Endothelial cell of umbilical vein (primary cell): ENCODE data around the gene LRRTM3. TPM values are rescaled to one million over a fixed set of nuclear protein-coding genes. Genes with fewer than 3 reads are reported as not detected.

ENCODE experiments used
- BruUV-seq: library from RNA; stranded (reverse); fragments of 400-500 nt; replicated peaks from 2 replicates; lab custom pipeline; 2021; lab: Mats Ljungman, UMichigan
- CTCF ChIA-PET: fragments of 300-600, 350-600 bp; sonication (Branson Sonifier 250); formaldehyde crosslinking; loops from one replicate; lab custom pipeline; 2021; ENCODE audit warnings: antibody characterized with exemption, inconsistent platforms; lab: Charles Lee
- POLR2A ChIA-PET: fragments of 300-600, 350-600 bp; sonication (Branson Sonifier 250); formaldehyde crosslinking; loops from one replicate; lab custom pipeline; 2021; ENCODE audit warnings: antibody characterized with exemption, inconsistent platforms; lab: Charles Lee
- DNase-seq: peaks from one replicate; pipeline ENCODE4 v3.0.0-alpha.2; 2011; ENCODE audit warnings: low read depth, low spot score
- FAIRE-seq: peaks from 2 replicates; lab custom pipeline; 2011; peaks lifted over from hg19 to GRCh38; lab: Jason Lieb, UNC
- H2AFZ ChIP-seq: 2 replicates; pipeline ENCODE4 v1.6.0; 2012; ENCODE audit warnings: low read depth, low read length, control low read depth, inconsistent platforms
- H3K27ac ChIP-seq: 2 replicates; pipeline ENCODE4 v1.5.1; 2011; ENCODE audit warnings: low read depth, mild to moderate bottlenecking, control low read depth, low read length, moderate library complexity; ENCODE audit not compliant: insufficient read depth
- H3K27me3 ChIP-seq, 2 experiments: 2 replicates each; pipeline versions ENCODE4 v1.6.0 to v1.6.1; 2011; ENCODE audit warnings: low read length in 2 of 2, mixed read lengths in 1 of 2; ENCODE audit not compliant: control insufficient read depth in 2 of 2, insufficient read depth in 2 of 2
- H3K36me3 ChIP-seq, 2 experiments: 2 replicates in 1 of 2; 3 replicates in 1 of 2; pipeline ENCODE4 v1.5.1; 2011; ENCODE audit warnings: low read length in 2 of 2, mild to moderate bottlenecking in 1 of 2, moderate library complexity in 1 of 2; ENCODE audit not compliant: control insufficient read depth in 2 of 2, insufficient read depth in 2 of 2; ENCODE audit errors: extremely low read depth in 1 of 2
- H3K4me1 ChIP-seq: 3 replicates; pipeline ENCODE4 v1.5.1; 2011; ENCODE audit warnings: mild to moderate bottlenecking, low read length; ENCODE audit not compliant: control insufficient read depth, insufficient read depth; ENCODE audit errors: extremely low read depth
- H3K4me2 ChIP-seq: 2 replicates; pipeline ENCODE4 v1.6.1; 2011; ENCODE audit warnings: low read length, control low read depth, mixed read lengths; ENCODE audit not compliant: insufficient read depth
- H3K4me3 ChIP-seq, 3 experiments: fragments of 200-600 bp in 1 of 3; sonication (generic), shearing (Covaris generic) in 1 of 3; replicated peaks in 1 of 3; 2 replicates each; pipeline ENCODE4 v1.5.1; 2011 to 2016; ENCODE audit warnings: control low read depth in 3 of 3, low read length in 3 of 3, mild to moderate bottlenecking in 2 of 3, inconsistent platforms in 1 of 3, low read depth in 1 of 3, moderate library complexity in 1 of 3; ENCODE audit not compliant: insufficient read depth in 1 of 3
- H3K79me2 ChIP-seq: 2 replicates; pipeline ENCODE4 v1.6.0; 2012; ENCODE audit warnings: low read length, inconsistent platforms; ENCODE audit not compliant: control insufficient read depth, insufficient read depth
- H3K9ac ChIP-seq: replicated peaks from 2 replicates; pipeline ENCODE3; 2011; ENCODE audit warnings: low read length, control low read depth; ENCODE audit not compliant: insufficient read depth; ENCODE audit errors: extremely low read depth
- H3K9me1 ChIP-seq: replicated peaks from 3 replicates; pipeline ENCODE4 v1.6.0; 2011; ENCODE audit warnings: mild to moderate bottlenecking, low read length; ENCODE audit not compliant: control insufficient read depth, insufficient read depth; ENCODE audit errors: extremely low read depth
- H3K9me3 ChIP-seq: replicated peaks from 2 replicates; pipeline ENCODE4 v1.5.1; 2012; ENCODE audit warnings: low read length, inconsistent platforms; ENCODE audit not compliant: control insufficient read depth, insufficient read depth
- H4K20me1 ChIP-seq: replicated peaks from 2 replicates; pipeline ENCODE3; 2011; ENCODE audit warnings: mild to moderate bottlenecking, low read length; ENCODE audit not compliant: control insufficient read depth, insufficient read depth; ENCODE audit errors: extremely low read depth
- GATA2 ChIP-seq: IDR thresholded peaks from 2 replicates; pipeline ENCODE4 v1.7.0; 2011; ENCODE audit warnings: low read depth, mild to moderate bottlenecking, moderate library complexity, mixed read lengths, low read length; ENCODE audit not compliant: insufficient read length, insufficient read depth
- POLR2A ChIP-seq: IDR thresholded peaks from 2 replicates; pipeline ENCODE4 v1.6.1; 2012; ENCODE audit warnings: low read depth, mild to moderate bottlenecking, control low read depth, low read length
- POLR2AphosphoS5 ChIP-seq: IDR thresholded peaks from 2 replicates; pipeline ENCODE4 v1.6.1; 2012; ENCODE audit warnings: low read depth, mild to moderate bottlenecking, control low read depth, low read length, moderate library complexity; ENCODE audit not compliant: insufficient read depth
- dilution Hi-C: fragments of 300-500 bp; cut with MboI; formaldehyde crosslinking; loops from one replicate; pipeline ENCODE4 v1.15.0; 2019; ENCODE audit warnings: low sequenced_read_pairs; ENCODE audit not compliant: extremely low pct_ligation_motif_present
- intact Hi-C: fragments of 100-400 bp; cut with micrococcal nuclease; formaldehyde crosslinking; loops from one replicate; pipeline ENCODE4 v1.10.0; 2022
- polyA plus RNA-seq, 4 experiments: library from polyadenylated mRNA; depleted of rRNA in 3 of 4; stranded (reverse) in 3 of 4; unstranded in 1 of 4; fragments of >200 nt; gene quantifications; 2 replicates each; pipeline versions ENCODE4 v1.2.1 to v1.2.3, GENCODE V29; 2011 to 2012; ENCODE audit warnings: missing spikeins in 1 of 4
- total RNA-seq: library from RNA; stranded (reverse); gene quantifications from 2 replicates; pipeline ENCODE4 v1.2.3, GENCODE V29; 2021
- TF ChIP-seq, protein P1 (sequence below), 2 donors: IDR thresholded peaks; 1 replicate in 1 of 2; 2 replicates in 1 of 2; pipeline ENCODE4 v1.5.1; 2011; ENCODE audit warnings: low read length in 2 of 2, mild to moderate bottlenecking in 2 of 2, moderate library complexity in 2 of 2, control low read depth in 1 of 2, inconsistent platforms in 1 of 2, low read depth in 1 of 2; ENCODE audit not compliant: insufficient read depth in 1 of 2; ENCODE audit errors: extremely low read depth in 1 of 2
- TF ChIP-seq, protein P2 (sequence below): IDR thresholded peaks from 2 replicates; pipeline ENCODE4 v1.6.1; 2011; ENCODE audit not compliant: insufficient read depth, insufficient read length

The LRRTM3 gene
- total and polyA plus RNA-seq, 2 donors (not counting 3 experiments of a cell fraction or from before 2014, with no cell fraction given): not detected

DNA sequence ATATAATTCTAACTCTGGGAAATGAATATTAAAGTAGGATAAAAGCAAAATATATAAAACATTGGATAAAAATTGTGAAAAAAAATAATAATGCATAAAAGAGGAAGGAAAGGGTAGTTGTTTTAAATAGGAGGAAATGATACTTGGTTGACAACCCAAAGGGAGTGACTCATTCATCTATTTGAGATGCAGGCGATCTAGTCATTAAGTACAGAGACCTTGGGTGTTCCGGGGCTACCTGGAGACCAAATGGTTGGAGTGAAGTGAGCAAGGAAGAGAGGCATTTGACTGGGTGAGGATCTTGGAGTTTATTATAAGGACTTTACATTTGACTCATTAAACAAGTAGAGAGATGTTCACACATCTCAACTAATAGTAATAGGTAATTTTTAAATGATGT, 111.0 kb downstream of the LRRTM3 start:
- FAIRE-seq: no peak

DNA sequence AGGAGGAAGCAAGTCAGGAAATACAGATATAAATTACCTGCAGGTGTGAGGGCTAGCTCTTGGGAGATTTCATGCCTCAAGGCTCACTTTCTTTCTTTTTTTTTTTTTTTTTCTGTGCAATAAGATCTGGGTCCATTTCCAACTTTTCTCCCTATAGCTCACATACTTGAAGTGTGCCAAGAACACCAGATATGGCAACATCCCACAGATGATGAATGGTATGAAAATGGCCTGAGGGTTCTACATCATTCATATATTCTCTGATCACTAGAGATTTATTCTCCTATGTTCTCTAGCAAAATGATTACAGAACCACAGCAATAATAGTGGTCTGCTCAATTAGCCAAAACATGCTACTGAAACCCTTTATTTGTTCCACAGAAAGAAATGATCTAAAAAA, 117.2 kb downstream of the LRRTM3 start:
- no peak overlapping the region for H2AFZ ChIP-seq
- intact Hi-C loops (no loop called here), dilution Hi-C loops (no loop called here)
- H3K4me3 ChIP-seq: no peak overlapping the region
- H3K79me2 ChIP-seq: no peaks in the 10 kb centered on the region
- CTCF ChIA-PET: no interaction called here
- no peak overlapping the region for H3K9ac ChIP-seq
- no peaks in the 10 kb centered on the region for H4K20me1 ChIP-seq
- H3K27me3 ChIP-seq: no peaks in the 10 kb centered on the region
- H3K4me2 ChIP-seq: no peak overlapping the region
- no peaks in the 10 kb centered on the region for H3K9me3 ChIP-seq
- H3K27ac ChIP-seq: no peak overlapping the region
- TF ChIP-seq POLR2A: no peak
- no peak for TF ChIP-seq GATA2
- TF ChIP-seq, protein P1, sequence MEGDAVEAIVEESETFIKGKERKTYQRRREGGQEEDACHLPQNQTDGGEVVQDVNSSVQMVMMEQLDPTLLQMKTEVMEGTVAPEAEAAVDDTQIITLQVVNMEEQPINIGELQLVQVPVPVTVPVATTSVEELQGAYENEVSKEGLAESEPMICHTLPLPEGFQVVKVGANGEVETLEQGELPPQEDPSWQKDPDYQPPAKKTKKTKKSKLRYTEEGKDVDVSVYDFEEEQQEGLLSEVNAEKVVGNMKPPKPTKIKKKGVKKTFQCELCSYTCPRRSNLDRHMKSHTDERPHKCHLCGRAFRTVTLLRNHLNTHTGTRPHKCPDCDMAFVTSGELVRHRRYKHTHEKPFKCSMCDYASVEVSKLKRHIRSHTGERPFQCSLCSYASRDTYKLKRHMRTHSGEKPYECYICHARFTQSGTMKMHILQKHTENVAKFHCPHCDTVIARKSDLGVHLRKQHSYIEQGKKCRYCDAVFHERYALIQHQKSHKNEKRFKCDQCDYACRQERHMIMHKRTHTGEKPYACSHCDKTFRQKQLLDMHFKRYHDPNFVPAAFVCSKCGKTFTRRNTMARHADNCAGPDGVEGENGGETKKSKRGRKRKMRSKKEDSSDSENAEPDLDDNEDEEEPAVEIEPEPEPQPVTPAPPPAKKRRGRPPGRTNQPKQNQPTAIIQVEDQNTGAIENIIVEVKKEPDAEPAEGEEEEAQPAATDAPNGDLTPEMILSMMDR (IDR thresholded peaks at IDR 0.05; ENCODE audit: extremely low read depth in 1 of 2, insufficient read depth in 1 of 2, low read depth in 1 of 2, low read length in 2 of 2): no peak
- no peak for TF ChIP-seq POLR2AphosphoS5
- H3K9me1 ChIP-seq: no peaks in the 10 kb centered on the region
- H3K4me1 ChIP-seq: no peaks in the 10 kb centered on the region
- no peak for FAIRE-seq
- POLR2A ChIA-PET: no interaction called here
- DNase-seq: no peak
- H3K36me3 ChIP-seq: no peaks in the 10 kb centered on the region
- no TSS peak for BruUV-seq

More for the DNA sequence above, 111.0 kb downstream of the LRRTM3 start:
- H3K27me3 ChIP-seq: no peaks in the 10 kb centered on the region
- H3K4me2 ChIP-seq: no peak overlapping the region
- H3K9me3 ChIP-seq: no peaks in the 10 kb centered on the region
- H3K4me3 ChIP-seq: no peak overlapping the region
- TF ChIP-seq, protein P2, sequence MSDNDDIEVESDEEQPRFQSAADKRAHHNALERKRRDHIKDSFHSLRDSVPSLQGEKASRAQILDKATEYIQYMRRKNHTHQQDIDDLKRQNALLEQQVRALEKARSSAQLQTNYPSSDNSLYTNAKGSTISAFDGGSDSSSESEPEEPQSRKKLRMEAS: no peak
- TF ChIP-seq POLR2A (no peak), POLR2AphosphoS5 (no peak)
- TF ChIP-seq, protein P1 (IDR thresholded peaks at IDR 0.05; ENCODE audit: extremely low read depth in 1 of 2, insufficient read depth in 1 of 2, low read depth in 1 of 2, low read length in 2 of 2): no peak
- intact Hi-C loops (no loop called here), dilution Hi-C loops (no loop called here)
- no peaks in the 10 kb centered on the region for H3K9me1 ChIP-seq
- H2AFZ ChIP-seq: no peak overlapping the region
- H3K4me1 ChIP-seq: no peaks in the 10 kb centered on the region
- POLR2A ChIA-PET: no interaction called here
- BruUV-seq: no TSS peak
- no peak overlapping the region for H3K27ac ChIP-seq
- H4K20me1 ChIP-seq: no peaks in the 10 kb centered on the region
- no peaks in the 10 kb centered on the region for H3K36me3 ChIP-seq
- CTCF ChIA-PET: no interaction called here
- DNase-seq: no peak
- H3K79me2 ChIP-seq: no peaks in the 10 kb centered on the region
- no peak overlapping the region for H3K9ac ChIP-seq
